IMR-90 (cell line): Measurements from ENCODE around the gene ITGB1. TPM values are rescaled to one million over a fixed set of nuclear protein-coding genes. Genes with fewer than 3 reads are reported as not detected.

ENCODE experiments used
- ATAC-seq: fragments of 200-7000 bp; cut with Tn5 transposase; 2 replicates; pipeline ENCODE4 v1.9.1; 2020; ENCODE audit warnings: low read depth, mild to moderate bottlenecking, moderate library complexity
- BruUV-seq: library from RNA; stranded (reverse); fragments of 400-500 nt; replicated peaks from 2 replicates; lab custom pipeline; 2021; lab: Mats Ljungman, UMichigan
- CTCF ChIA-PET: fragments of 300-600 bp; formaldehyde crosslinking; extraction: SDS; loops from one replicate; lab custom pipeline; 2021; ENCODE audit warnings: antibody characterized with exemption; lab: Yijun Ruan, JAX
- POLR2A ChIA-PET: fragments of 300-600 bp; sonication (Branson Sonifier 250); formaldehyde crosslinking; loops from one replicate; lab custom pipeline; 2022; ENCODE audit warnings: antibody characterized with exemption; ENCODE audit not compliant: unreplicated experiment; lab: Charles Lee
- DNase-seq: peaks from one replicate; pipeline ENCODE4 v3.0.0; 2013
- H2AFZ ChIP-seq: replicated peaks from 2 replicates; pipeline ENCODE3; 2013; ENCODE audit warnings: low read length, mild to moderate bottlenecking; ENCODE audit not compliant: poor library complexity
- H2AK5ac ChIP-seq: 2 replicates; pipeline ENCODE4 v1.6.1; 2013; ENCODE audit warnings: low read depth, low read length, inconsistent platforms
- H2AK9ac ChIP-seq: replicated peaks from 2 replicates; pipeline ENCODE3; 2013; ENCODE audit warnings: mild to moderate bottlenecking, low read depth, low read length, moderate library complexity; ENCODE audit not compliant: poor library complexity
- H2BK120ac ChIP-seq: 2 replicates; pipeline ENCODE4 v1.6.1; 2013; ENCODE audit warnings: low read depth, low read length, inconsistent platforms
- H2BK15ac ChIP-seq: 3 replicates; pipeline ENCODE4 v1.6.1; 2013; ENCODE audit warnings: low read depth, low read length, inconsistent platforms
- H2BK20ac ChIP-seq: 2 replicates; pipeline ENCODE4 v1.6.1; 2013; ENCODE audit warnings: low read depth, mild to moderate bottlenecking, inconsistent platforms, low read length, moderate library complexity
- H2BK5ac ChIP-seq: 2 replicates; pipeline ENCODE4 v1.6.1; 2013; ENCODE audit warnings: mild to moderate bottlenecking, low read depth, low read length, inconsistent platforms; ENCODE audit not compliant: poor library complexity, severe bottlenecking
- H3K14ac ChIP-seq: replicated peaks from 2 replicates; pipeline ENCODE4 v1.6.1; 2013; ENCODE audit warnings: low read depth, low read length, inconsistent platforms
- H3K18ac ChIP-seq: 2 replicates; pipeline ENCODE4 v1.6.1; 2013; ENCODE audit warnings: low read depth, low read length, control low read depth
- H3K23ac ChIP-seq: 2 replicates; pipeline ENCODE4 v1.6.1; 2013; ENCODE audit warnings: low read depth, low read length, inconsistent platforms
- H3K27ac ChIP-seq: 2 replicates; pipeline ENCODE4 v1.5.1; 2013; ENCODE audit warnings: mild to moderate bottlenecking, control low read depth, low read length; ENCODE audit not compliant: insufficient read depth
- H3K27me3 ChIP-seq: 2 replicates; pipeline ENCODE4 v1.6.1; 2013; ENCODE audit warnings: low read length; ENCODE audit not compliant: control insufficient read depth, insufficient read depth
- H3K36me3 ChIP-seq: 2 replicates; pipeline ENCODE4 v1.6.1; 2013; ENCODE audit warnings: low read length, mixed read lengths; ENCODE audit not compliant: control insufficient read depth, insufficient read depth
- H3K4ac ChIP-seq: 2 replicates; pipeline ENCODE4 v1.6.1; 2013; ENCODE audit warnings: low read depth, low read length, inconsistent platforms
- H3K4me1 ChIP-seq: 2 replicates; pipeline ENCODE4 v1.6.1; 2013; ENCODE audit warnings: low read length, mixed read lengths; ENCODE audit not compliant: control insufficient read depth, insufficient read depth
- H3K4me2 ChIP-seq: 2 replicates; pipeline ENCODE4 v1.6.1; 2013; ENCODE audit warnings: low read depth, mild to moderate bottlenecking, control low read depth, low read length, moderate library complexity
- H3K4me3 ChIP-seq: 2 replicates; pipeline ENCODE4 v1.5.1; 2013; ENCODE audit warnings: low read depth, mild to moderate bottlenecking, control low read depth, low read length, moderate library complexity; ENCODE audit not compliant: insufficient read depth
- H3K56ac ChIP-seq: 2 replicates; pipeline ENCODE4 v1.6.1; 2013; ENCODE audit warnings: low read length, inconsistent platforms; ENCODE audit not compliant: insufficient read depth; ENCODE audit errors: extremely low read depth
- H3K79me1 ChIP-seq, 2 experiments: 2 replicates each; pipeline ENCODE4 v1.6.1; 2013; ENCODE audit warnings: low read length in 2 of 2, inconsistent platforms in 1 of 2, low read depth in 1 of 2
- H3K9ac ChIP-seq: 2 replicates; pipeline ENCODE4 v1.6.1; 2013; ENCODE audit warnings: low read depth, low read length, control low read depth
- H3K9me1 ChIP-seq: 2 replicates; pipeline ENCODE4 v1.6.1; 2013; ENCODE audit warnings: low read length, inconsistent platforms; ENCODE audit not compliant: insufficient read depth
- H3K9me3 ChIP-seq: 2 replicates; pipeline ENCODE4 v1.6.1; 2013; ENCODE audit warnings: low read length; ENCODE audit not compliant: control insufficient read depth, insufficient read depth
- H4K20me1 ChIP-seq: 2 replicates; pipeline ENCODE4 v1.6.1; 2013; ENCODE audit warnings: low read length, inconsistent platforms; ENCODE audit not compliant: insufficient read depth
- H4K5ac ChIP-seq: 2 replicates; pipeline ENCODE4 v1.6.1; 2013; ENCODE audit warnings: mild to moderate bottlenecking, low read depth, low read length, control low read depth
- H4K8ac ChIP-seq, 2 experiments: 2 replicates each; pipeline ENCODE4 v1.6.1; 2013; ENCODE audit warnings: low read depth in 2 of 2, low read length in 2 of 2, control low read depth in 1 of 2, inconsistent platforms in 1 of 2
- H4K91ac ChIP-seq: 2 replicates; pipeline ENCODE4 v1.6.1; 2013; ENCODE audit warnings: low read depth, low read length, inconsistent platforms; ENCODE audit not compliant: insufficient read depth
- CEBPB ChIP-seq: IDR thresholded peaks from 2 replicates; pipeline ENCODE4 v1.6.1; 2012; ENCODE audit warnings: low read depth, low read length, improper control_type of control experiment
- WGBS, 2 experiments: methylation state at CpG; one replicate each; pipeline versions ENCODE4 v1.1.5 to v1.1.7; 2013; ENCODE audit warnings: missing lambda C conversion rate in 2 of 2; ENCODE audit not compliant: insufficient read length in 1 of 2; ENCODE audit errors: extremely low coverage in 2 of 2; 5-methylcytosine and 5-hydroxymethylcytosine counted together
- dilution Hi-C: fragments of 300-500 bp; cut with HindIII; formaldehyde crosslinking; loops from one replicate; pipeline ENCODE4 v1.14.3; 2018; ENCODE audit warnings: low sequenced_read_pairs; ENCODE audit not compliant: unreplicated experiment
- in situ Hi-C: fragments of 300-500 bp; cut with MboI; formaldehyde crosslinking; loops from 3 replicates; pipeline ENCODE4 v1.14.3; 2019; ENCODE audit warnings: low sequenced_read_pairs, inconsistent platforms, mixed read lengths
- intact Hi-C: fragments of 100-400 bp; cut with micrococcal nuclease; formaldehyde crosslinking; loops from 2 replicates; pipeline ENCODE4 v1.10.0; 2022
- polyA plus RNA-seq, 3 experiments: library from polyadenylated mRNA; depleted of rRNA; stranded (reverse); fragments of >200 nt; gene quantifications; 2 replicates each; pipeline ENCODE4 v1.2.3, GENCODE V29; 2012; ENCODE audit warnings: low replicate concordance in 1 of 3
- total RNA-seq: library from RNA; depleted of rRNA; stranded (reverse); fragments of >200 nt; gene quantifications from 2 replicates; pipeline ENCODE4 v1.2.3, GENCODE V29; 2012
- TF ChIP-seq, protein P1 (sequence below): fragments of 150-350 bp; IDR thresholded peaks from 2 replicates; pipeline ENCODE4 v1.6.1; 2016; ENCODE audit warnings: low read depth, mild to moderate bottlenecking, low read length, moderate library complexity, borderline replicate concordance

The ITGB1 gene
- total and polyA plus RNA-seq, 2 of the 4 experiments (the other 2 are of a cell fraction): 1,331 to 2,066 TPM

DNA sequence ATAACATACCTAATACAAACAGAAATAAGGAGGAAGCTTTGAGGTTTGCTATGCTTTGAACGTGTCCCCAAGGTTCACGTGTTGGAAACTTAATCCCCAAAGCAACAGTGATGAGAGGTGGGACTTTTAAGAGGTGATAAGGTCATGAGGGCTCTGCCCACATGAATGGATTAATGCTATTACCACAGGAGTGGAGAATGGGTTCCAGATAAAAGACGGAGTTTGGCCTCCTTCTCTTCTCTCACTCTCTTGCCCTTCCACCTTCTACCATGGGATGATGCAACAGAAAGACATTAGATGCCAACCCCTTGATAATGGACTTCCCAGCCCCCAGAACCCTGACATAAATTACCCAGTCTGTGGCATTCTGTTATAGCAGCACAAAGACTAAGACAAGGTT is 9.6 kb downstream of the ITGB1 start:
- dilution Hi-C loops: no loop called here
- Histone ChIP-seq H4K5ac (peak overlapping the region; percentile 59; the same call in 1 of the 2 replicates), H3K36me3 (peaks cover 9% of the 10 kb centered on the region), H4K8ac (0 out of 4 replicates have a peak overlapping the region, but pooled peaks of 1 of the 2 experiments have one; percentile 4), H3K18ac (peak overlapping the region; percentile 13; the same call in 1 of the 2 replicates), H3K4me1 (peaks cover 26% of the 10 kb centered on the region), H3K4me2 (peak overlapping the region; percentile 55), H4K91ac (no peak overlapping the region), H2BK120ac (no peak overlapping the region), H2AFZ (no peak overlapping the region), H2AK5ac (peak overlapping the region; percentile 1; the same call in 1 of the 2 replicates), H2BK20ac (no peak overlapping the region), H3K4me3 (no peak overlapping the region), H3K23ac (peak overlapping the region; percentile 86), H2BK15ac (no peak overlapping the region), H3K9me1 (peaks cover 18% of the 10 kb centered on the region), H3K27me3 (no peaks in the 10 kb centered on the region), H3K9ac (no peak overlapping the region), H3K27ac (no peak overlapping the region; the same call in 1 of the 2 replicates), H2AK9ac (no peak overlapping the region), H3K14ac (peak overlapping the region; percentile 0; the same call in 1 of the 2 replicates), H3K4ac (no peak overlapping the region), H2BK5ac (no peak overlapping the region), H3K79me1 (peaks cover 0 to 24% of the 10 kb centered on the region in 2 experiments; a peak in 2 of 4 replicates), H3K9me3 (no peaks in the 10 kb centered on the region), H3K56ac (no peak overlapping the region), H4K20me1 (peaks cover 92% of the 10 kb centered on the region)
- in situ Hi-C loops: no loop called here
- intact Hi-C loops: no loop called here
- no peak for DNase-seq
- WGBS, 2 experiments: no CpG with 5 or more reads among the region's 3 CpGs
- no peak for ATAC-seq
- ChIA-PET POLR2A (no interaction called here), CTCF (no interaction called here)
- TF ChIP-seq, protein P1, sequence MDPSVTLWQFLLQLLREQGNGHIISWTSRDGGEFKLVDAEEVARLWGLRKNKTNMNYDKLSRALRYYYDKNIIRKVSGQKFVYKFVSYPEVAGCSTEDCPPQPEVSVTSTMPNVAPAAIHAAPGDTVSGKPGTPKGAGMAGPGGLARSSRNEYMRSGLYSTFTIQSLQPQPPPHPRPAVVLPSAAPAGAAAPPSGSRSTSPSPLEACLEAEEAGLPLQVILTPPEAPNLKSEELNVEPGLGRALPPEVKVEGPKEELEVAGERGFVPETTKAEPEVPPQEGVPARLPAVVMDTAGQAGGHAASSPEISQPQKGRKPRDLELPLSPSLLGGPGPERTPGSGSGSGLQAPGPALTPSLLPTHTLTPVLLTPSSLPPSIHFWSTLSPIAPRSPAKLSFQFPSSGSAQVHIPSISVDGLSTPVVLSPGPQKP: no peak
- peak; percentile 67 for TF ChIP-seq CEBPB
- no TSS peak for BruUV-seq
